NCI-H82 treated with DMSO at 0.1 percent for 48 hours (cell line): ENCODE measurements around the gene STH.

Experiments
- DNase-seq: peaks from one replicate; lab custom pipeline; 2025; ENCODE audit not compliant: unreplicated experiment; lab: John Stamatoyannopoulos, UW

STH gene

DNA sequence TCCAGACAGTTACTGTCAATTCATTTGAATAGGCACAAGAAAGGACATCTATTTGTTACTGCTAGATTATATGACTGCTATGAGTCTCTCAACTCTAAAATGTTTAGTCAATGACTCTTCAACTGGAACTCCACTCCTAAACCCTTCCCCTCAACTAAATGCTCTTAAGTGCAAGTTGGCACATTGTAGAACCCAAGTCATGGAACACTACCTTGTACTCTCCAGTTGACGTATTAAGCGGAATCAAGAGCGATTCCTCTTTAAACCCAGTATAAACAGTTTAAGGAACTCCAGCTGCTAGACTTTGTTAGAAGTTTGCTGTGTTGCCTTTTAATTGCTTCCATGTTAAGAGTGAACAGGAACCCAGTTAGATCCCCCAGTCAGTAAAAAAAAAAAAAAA, 44.6 kb downstream of the STH start:
- no peak for DNase-seq

DNA sequence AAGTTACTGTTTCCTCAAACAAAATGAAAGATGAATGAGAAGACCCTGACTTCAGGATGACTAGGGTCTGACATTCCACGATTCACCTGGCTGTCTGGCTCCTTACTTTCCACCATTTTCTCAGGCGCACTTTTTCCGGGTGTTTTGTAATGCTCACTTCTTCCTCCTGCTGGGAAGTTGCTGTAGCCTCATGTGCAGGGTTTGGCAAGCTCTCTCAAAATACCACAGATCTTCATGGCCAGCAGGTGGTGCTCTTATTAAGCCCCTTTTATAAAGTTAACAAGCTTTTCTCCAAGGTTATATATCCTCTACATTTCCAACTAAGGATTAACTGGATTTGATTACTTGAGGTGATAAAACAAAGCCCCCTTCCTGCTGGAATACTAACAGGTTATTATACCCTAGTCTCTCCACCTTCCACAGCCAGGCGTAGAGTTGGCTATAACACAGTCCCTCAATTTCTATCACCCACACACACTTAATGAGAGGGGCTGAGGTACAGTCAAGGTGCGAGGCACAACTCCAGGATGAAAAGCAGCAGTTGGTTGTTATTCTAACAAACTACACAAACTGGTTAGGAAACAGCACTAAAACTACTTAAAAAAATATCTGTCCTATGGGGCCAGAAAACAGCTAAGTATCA, 45.4 kb downstream of the STH start:
- peak; percentile 97 for DNase-seq

GRCh38 chr17:46044989-46045388, 45.9 kb downstream of the STH start:
- DNase-seq, result no peak

- no peak for DNase-seq
Observed at GRCh38 chr17:46045639-46046038, 46.6 kb downstream of the STH start.

- DNase-seq, result no peak
Observed at GRCh38 chr17:46046957-46047356, 47.9 kb downstream of the STH start.

- no peak for DNase-seq
Observed at GRCh38 chr17:46047398-46047797, 48.3 kb downstream of the STH start.

DNA sequence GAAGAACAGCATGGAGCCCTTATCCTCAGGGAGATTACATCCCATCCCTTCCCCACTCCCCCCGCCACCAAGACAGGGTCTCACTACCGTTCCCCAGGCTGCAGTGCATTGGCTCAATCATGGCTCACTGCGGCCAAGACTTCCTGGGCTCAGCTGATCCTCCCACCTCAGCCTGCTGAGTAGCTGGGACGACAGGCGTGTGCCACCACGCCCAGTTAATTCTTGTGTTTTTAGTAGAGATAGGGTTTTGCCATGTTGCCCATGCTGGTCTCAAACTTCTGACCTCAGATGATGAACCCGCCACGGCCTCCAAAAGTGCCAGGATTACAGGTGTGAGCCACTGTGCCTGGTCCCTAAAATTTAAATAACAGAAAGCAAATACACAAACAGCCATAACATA, 48.8 kb downstream of the STH start:
- DNase-seq, result no peak
